OCI-LY7 (cell line): ENCODE results near the gene NOTCH4. TPM values are rescaled to one million over a fixed set of nuclear protein-coding genes. Genes with fewer than 3 reads are reported as not detected.

ENCODE experiments used
- BruUV-seq: library from RNA; stranded (reverse); fragments of 400-500 nt; replicated peaks from 2 replicates; lab custom pipeline; 2021; lab: Mats Ljungman, UMichigan
- CTCF ChIA-PET: fragments of 300-600 bp; sonication (Branson Sonifier 250); formaldehyde crosslinking; loops from one replicate; lab custom pipeline; 2022; ENCODE audit warnings: antibody characterized with exemption; ENCODE audit not compliant: unreplicated experiment; lab: Charles Lee
- POLR2A ChIA-PET: fragments of 300-600 bp; sonication (Branson Sonifier 250); formaldehyde crosslinking; loops from one replicate; lab custom pipeline; 2022; ENCODE audit warnings: antibody characterized with exemption; lab: Charles Lee
- DNase-seq: peaks from one replicate; pipeline ENCODE4 v3.0.0-alpha.2; 2015; ENCODE audit warnings: low spot score
- H2AFZ ChIP-seq: fragments of 200-600 bp; sonication (generic), shearing (Covaris generic); 2 replicates; pipeline ENCODE4 v1.6.1; 2014; ENCODE audit warnings: mild to moderate bottlenecking, antibody characterized with exemption, low read length, moderate library complexity
- H3K27ac ChIP-seq: fragments of 200-600 bp; sonication (generic); 2 replicates; pipeline ENCODE4 v1.5.1; 2014; ENCODE audit warnings: mixed run types, low read depth, mild to moderate bottlenecking, moderate library complexity, low read length, inconsistent platforms; ENCODE audit not compliant: poor library complexity, severe bottlenecking
- H3K36me3 ChIP-seq: fragments of 200-600 bp; sonication (generic); 2 replicates; pipeline ENCODE4 v1.6.1; 2014; ENCODE audit warnings: mild to moderate bottlenecking, antibody characterized with exemption, low read length, moderate library complexity, mixed read lengths; ENCODE audit not compliant: insufficient read depth
- H3K4me1 ChIP-seq: fragments of 200-600 bp; sonication (generic); 2 replicates; pipeline ENCODE4 v1.5.1; 2014; ENCODE audit warnings: mild to moderate bottlenecking, low read length; ENCODE audit not compliant: insufficient read depth, poor library complexity, severe bottlenecking
- H3K4me2 ChIP-seq: fragments of 200-600 bp; sonication (generic); 2 replicates; pipeline ENCODE4 v1.6.1; 2014; ENCODE audit warnings: mild to moderate bottlenecking, low read length
- H3K4me3 ChIP-seq: fragments of 200-600 bp; sonication (generic); 2 replicates; pipeline ENCODE4 v1.5.1; 2014; ENCODE audit warnings: mild to moderate bottlenecking, low read depth, low read length; ENCODE audit not compliant: poor library complexity, severe bottlenecking
- H3K79me2 ChIP-seq: fragments of 200-600 bp; sonication (generic); 2 replicates; pipeline ENCODE4 v1.6.1; 2016; ENCODE audit warnings: low read depth, mild to moderate bottlenecking, low read length, moderate library complexity, mixed read lengths; ENCODE audit not compliant: insufficient read depth
- H3K9me2 ChIP-seq: fragments of 200-600 bp; sonication (generic); 2 replicates; pipeline ENCODE4 v1.6.1; 2016; ENCODE audit warnings: mild to moderate bottlenecking, low read length, mixed read lengths; ENCODE audit not compliant: insufficient read depth
- H3K9me3 ChIP-seq: fragments of 200-600 bp; sonication (generic); 2 replicates; pipeline ENCODE4 v1.6.1; 2014; ENCODE audit warnings: mild to moderate bottlenecking, mixed run types, low read length, mixed read lengths
- H4K20me1 ChIP-seq: fragments of 200-600 bp; sonication (generic); 2 replicates; pipeline ENCODE4 v1.6.1; 2014; ENCODE audit warnings: mild to moderate bottlenecking, antibody characterized with exemption, low read length, moderate library complexity, mixed read lengths; ENCODE audit not compliant: insufficient read depth
- EZH2phosphoT487 ChIP-seq: fragments of 200-600 bp; sonication (generic); IDR thresholded peaks from 2 replicates; pipeline ENCODE4 v1.6.1; 2018; ENCODE audit warnings: low read depth, borderline replicate concordance, mild to moderate bottlenecking, mixed run types, antibody characterized with exemption, low read length, moderate library complexity, mixed read lengths
- intact Hi-C: fragments of 100-400 bp; cut with micrococcal nuclease; formaldehyde crosslinking; loops from one replicate; pipeline ENCODE4 v1.10.0; 2022; ENCODE audit not compliant: unreplicated experiment
- total RNA-seq, 2 experiments: library from RNA; depleted of rRNA in 1 of 2; stranded (reverse); fragments of >200 nt in 1 of 2; shearing (Covaris generic) in 1 of 2; gene quantifications; 2 replicates each; pipeline ENCODE4 v1.2.3, GENCODE V29; 2014 to 2022
- TF ChIP-seq, protein P1 (sequence below): fragments of 200-600 bp; sonication (generic); conservative IDR thresholded peaks from 2 replicates; pipeline ENCODE4 v1.5.1; 2014; ENCODE audit warnings: mild to moderate bottlenecking, antibody characterized with exemption, low read length, moderate library complexity, mixed read lengths

NOTCH4 gene
- total RNA-seq, 2 experiments from 2014 or later: 1.4 to 2.4 TPM

DNA sequence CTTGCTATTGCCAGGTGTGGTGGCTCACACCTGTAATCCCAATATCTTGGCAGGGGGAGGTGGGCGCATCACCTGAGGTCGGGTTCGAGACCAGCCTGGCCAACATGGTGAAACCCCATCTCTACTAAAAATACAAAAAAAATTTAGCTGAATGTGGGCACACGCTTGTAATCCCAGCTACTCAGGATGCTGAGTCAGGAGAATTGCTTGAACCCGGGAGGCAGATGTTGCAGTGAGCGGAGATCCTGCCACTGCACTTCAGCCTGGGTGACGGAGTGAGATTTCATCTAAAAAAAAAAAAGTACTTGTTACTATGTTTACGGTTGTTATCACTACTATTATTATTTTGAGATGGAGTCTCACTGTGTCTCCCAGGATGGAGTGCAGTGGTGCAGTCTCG is 67.0 kb downstream of the NOTCH4 start:
- BruUV-seq: no TSS peak
- Histone ChIP-seq H3K4me1 (peaks cover 23% of the 10 kb centered on the region), H3K4me3 (no peak overlapping the region), H3K9me2 (no peaks in the 10 kb centered on the region), H3K79me2 (no peaks in the 10 kb centered on the region; the same call in 1 of the 2 replicates), H3K36me3 (peaks cover 40% of the 10 kb centered on the region), H3K27ac (no peak overlapping the region), H3K9me3 (no peaks in the 10 kb centered on the region), H3K4me2 (no peak overlapping the region), H4K20me1 (no peaks in the 10 kb centered on the region), H2AFZ (no peak overlapping the region)
- intact Hi-C loops: no loop called here
- TF ChIP-seq EZH2phosphoT487: no peak
- TF ChIP-seq, protein P1, sequence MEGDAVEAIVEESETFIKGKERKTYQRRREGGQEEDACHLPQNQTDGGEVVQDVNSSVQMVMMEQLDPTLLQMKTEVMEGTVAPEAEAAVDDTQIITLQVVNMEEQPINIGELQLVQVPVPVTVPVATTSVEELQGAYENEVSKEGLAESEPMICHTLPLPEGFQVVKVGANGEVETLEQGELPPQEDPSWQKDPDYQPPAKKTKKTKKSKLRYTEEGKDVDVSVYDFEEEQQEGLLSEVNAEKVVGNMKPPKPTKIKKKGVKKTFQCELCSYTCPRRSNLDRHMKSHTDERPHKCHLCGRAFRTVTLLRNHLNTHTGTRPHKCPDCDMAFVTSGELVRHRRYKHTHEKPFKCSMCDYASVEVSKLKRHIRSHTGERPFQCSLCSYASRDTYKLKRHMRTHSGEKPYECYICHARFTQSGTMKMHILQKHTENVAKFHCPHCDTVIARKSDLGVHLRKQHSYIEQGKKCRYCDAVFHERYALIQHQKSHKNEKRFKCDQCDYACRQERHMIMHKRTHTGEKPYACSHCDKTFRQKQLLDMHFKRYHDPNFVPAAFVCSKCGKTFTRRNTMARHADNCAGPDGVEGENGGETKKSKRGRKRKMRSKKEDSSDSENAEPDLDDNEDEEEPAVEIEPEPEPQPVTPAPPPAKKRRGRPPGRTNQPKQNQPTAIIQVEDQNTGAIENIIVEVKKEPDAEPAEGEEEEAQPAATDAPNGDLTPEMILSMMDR: no peak
- ChIA-PET CTCF (no interaction called here), POLR2A (no interaction called here)
- DNase-seq: no peak

DNA sequence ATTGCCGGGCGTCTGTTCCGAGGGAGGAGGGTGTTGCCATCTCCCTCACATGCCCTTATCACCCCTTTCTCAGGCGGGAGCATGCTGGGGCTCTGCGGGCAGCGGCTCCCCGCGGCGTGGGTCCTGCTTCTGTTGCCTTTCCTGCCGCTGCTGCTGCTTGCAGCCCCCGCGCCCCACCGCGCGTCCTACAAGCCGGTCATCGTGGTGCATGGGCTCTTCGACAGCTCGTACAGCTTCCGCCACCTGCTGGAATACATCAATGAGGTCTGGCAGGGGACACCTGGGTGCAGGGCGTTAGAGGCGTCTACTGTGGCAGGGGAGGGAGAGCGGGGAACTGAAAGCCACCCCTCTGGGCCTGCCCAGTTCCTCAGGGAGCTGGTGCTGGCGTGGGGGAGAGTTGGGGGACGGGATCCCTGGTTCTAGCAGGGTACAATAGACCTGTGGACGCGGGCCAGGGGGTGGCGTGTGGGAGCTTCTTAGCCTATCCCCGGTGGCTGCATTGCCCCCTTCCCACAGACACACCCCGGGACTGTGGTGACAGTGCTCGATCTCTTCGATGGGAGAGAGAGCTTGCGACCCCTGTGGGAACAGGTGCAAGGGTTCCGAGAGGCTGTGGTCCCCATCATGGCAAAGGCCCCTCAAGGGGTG is 69.2 kb downstream of the NOTCH4 start:
- intact Hi-C loops: loop anchor here (1.0 to 2.0 kb wide), 6 partner anchors 22 to 70 kb away; partner anchors contain the start of genes AGPAT1, FKBPL and NOTCH4
- ChIA-PET CTCF (interaction anchor here (1.1 kb wide), 1 partner anchor 27 kb away, joined by 7 read pairs; the partner anchor contains the start of gene ATF6B), POLR2A (interaction anchor here (0.7 kb wide), 1 partner anchor 22 kb away, joined by 4 read pairs; no protein-coding TSS in a partner anchor)
- peak overlapping the region; percentile 55 for H2AFZ ChIP-seq
- H3K4me1 ChIP-seq: peaks cover 23% of the 10 kb centered on the region
- peak overlapping the region; percentile 62 for H3K27ac ChIP-seq
- peaks cover 35% of the 10 kb centered on the region for H3K36me3 ChIP-seq
- DNase-seq: peak; percentile 92
- no peaks in the 10 kb centered on the region for H4K20me1 ChIP-seq
- no peak for TF ChIP-seq EZH2phosphoT487
- TF ChIP-seq, protein P1: peak; percentile 75
- TSS peak; percentile 80 for BruUV-seq
- peak overlapping the region; percentile 80 for H3K4me3 ChIP-seq
- no peaks in the 10 kb centered on the region for H3K9me2 ChIP-seq
- H3K9me3 ChIP-seq: no peaks in the 10 kb centered on the region
- no peaks in the 10 kb centered on the region; the same call in 1 of the 2 replicates for H3K79me2 ChIP-seq
- peak overlapping the region; percentile 82 for H3K4me2 ChIP-seq
